HepG2 (cell line): ENCODE results near the gene SPNS1. TPM values are rescaled to one million over a fixed set of nuclear protein-coding genes. Genes with fewer than 3 reads are reported as not detected.

Experiments
- ASH2L ChIP-seq: fragments of 300-600, 200-600 bp; sonication (generic); IDR thresholded peaks from 2 replicates; pipeline ENCODE4 v1.7.0; 2017; ENCODE audit warnings: low read depth, mild to moderate bottlenecking, moderate library complexity, mixed read lengths, low read length; ENCODE audit not compliant: insufficient read length
- ATF1 ChIP-seq: IDR thresholded peaks from 2 replicates; pipeline ENCODE4 v1.6.1; 2016; ENCODE audit warnings: mild to moderate bottlenecking, control low read depth
- NCOA5 ChIP-seq: sonication (generic); formaldehyde crosslinking; IDR thresholded peaks from 2 replicates; pipeline ENCODE4 v1.4.0; 2020; ENCODE audit warnings: missing genetic modification reagents
- PRDM10 ChIP-seq: sonication (generic); formaldehyde crosslinking; IDR thresholded peaks from 2 replicates; pipeline ENCODE4 v1.4.0; 2020; ENCODE audit warnings: low read depth, missing genetic modification reagents
- REST ChIP-seq, 2 experiments: IDR thresholded peaks; 2 replicates each; pipeline ENCODE4 v1.6.1; 2011 to 2012; ENCODE audit warnings: low read length in 2 of 2, borderline replicate concordance in 1 of 2, low read depth in 1 of 2, mild to moderate bottlenecking in 1 of 2, moderate library complexity in 1 of 2
- ZBTB37 ChIP-seq: sonication (generic); formaldehyde crosslinking; IDR thresholded peaks from 2 replicates; pipeline ENCODE4 v1.4.0; 2020; ENCODE audit warnings: mild to moderate bottlenecking, missing genetic modification reagents
- ZNF646 ChIP-seq: sonication (generic); formaldehyde crosslinking; IDR thresholded peaks from 2 replicates; pipeline ENCODE4 v1.9.0; 2021; ENCODE audit warnings: mild to moderate bottlenecking, missing genetic modification reagents
- ZNF891 ChIP-seq: sonication (generic); formaldehyde crosslinking; IDR thresholded peaks from 2 replicates; pipeline ENCODE4 v1.5.0; 2020; ENCODE audit warnings: mild to moderate bottlenecking, missing genetic modification reagents
- ZUFSP ChIP-seq: sonication (generic); formaldehyde crosslinking; IDR thresholded peaks from 2 replicates; pipeline ENCODE4 v1.9.0; 2021; ENCODE audit warnings: missing genetic modification reagents, mild to moderate bottlenecking, borderline replicate concordance
- polyA plus RNA-seq, 8 experiments: library from polyadenylated mRNA; depleted of rRNA in 3 of 8; stranded (reverse) in 7 of 8; unstranded in 1 of 8; fragments of >200 nt; fragmentation: Illumina TruSeq in 4 of 8; extraction: Trizol in 4 of 8; gene quantifications; 2 replicates each; pipeline versions ENCODE4 v1.2.1 to v1.2.3, GENCODE V29; 2011 to 2016; ENCODE audit warnings: low read depth in 4 of 8, missing spikeins in 1 of 8, mixed read lengths in 1 of 8; ENCODE audit not compliant: insufficient read depth in 1 of 8
- total RNA-seq, 5 experiments: library from RNA; depleted of rRNA; stranded (reverse); fragments of >200 nt; fragmentation: Illumina TruSeq; extraction: Trizol; gene quantifications; 2 replicates each; pipeline ENCODE4 v1.2.3, GENCODE V29; 2016; ENCODE audit warnings: low read depth in 1 of 5

SPNS1 gene
- total and polyA plus RNA-seq, 2 of the 13 experiments (the other 11 are each of a cell fraction or from before 2014, with no cell fraction given) = 25.6 to 38.8 TPM

- TF ChIP-seq ZNF646 (0 out of 2 replicates have a peak, but pooled peaks have one; percentile 34), ZUFSP (CRISPR knock-in tag) (no peak), REST (IDR thresholded peaks at IDR 0.05; ENCODE audit: borderline replicate concordance in 1 of 2, low read depth in 1 of 2, low read length in 2 of 2) (peak in 1 of 2 experiments; percentile 81; a peak in 3 of 4 replicates), ASH2L (peak; percentile 77), ZBTB37 (0 out of 2 replicates have a peak, but pooled peaks have one; percentile 70), PRDM10 (CRISPR knock-in tag) (0 out of 2 replicates have a peak, but pooled peaks have one; percentile 39), ATF1 (CRISPR knock-in tag) (peak; percentile 48; the same call in 1 of the 2 replicates), ZNF891 (CRISPR knock-in tag) (peak; percentile 48; the same call in 1 of the 2 replicates), NCOA5 (CRISPR knock-in tag) (no peak)
Observed at GRCh38 chr16:28974437-28975157, at the start of gene SPNS1 (continued).
